Measurements from ENCODE around the gene FAM83E. TPM values are rescaled to one million over a fixed set of nuclear protein-coding genes. Genes with fewer than 3 reads are reported as not detected.
"Not testable (repeated sequence)": the region's sequence is repeated elsewhere in the genome, so short reads cannot be mapped to it uniquely, and the experiment has no call there.

Gene FAM83E
- polyA plus RNA-seq, 4 donors, result 76.6 to 104 (median 93.5) TPM

- Histone ChIP-seq H3K4me3 (ENCODE audit: low read depth in 1 of 3, low read length in 3 of 3) (peak overlapping the region in 2 of 3 donors; percentile 12 to 94), H3K27ac (ENCODE audit: low read depth in 1 of 3, low read length in 2 of 3) (peak overlapping the region; percentile 94 to 99 (median 96)), H3K36me3 (ENCODE audit: control insufficient read depth in 3 of 3, insufficient read depth in 2 of 3, low read depth in 1 of 3, low read length in 3 of 3) (peaks cover 0 to 11% (median 0%) of the 10 kb centered on the region in 3 donors), H3K4me1 (ENCODE audit: control insufficient read depth in 3 of 3, insufficient read depth in 2 of 3, low read depth in 1 of 3, low read length in 2 of 3) (peaks cover 12 to 70% (median 21%) of the 10 kb centered on the region in 3 donors), H3K27me3 (ENCODE audit: control insufficient read depth in 3 of 3, insufficient read depth in 3 of 3, low read length in 3 of 3) (peaks cover 0 to under 1% (median 0%) of the 10 kb centered on the region in 3 donors), H3K9me3 (ENCODE audit: control insufficient read depth in 2 of 2, insufficient read depth in 1 of 2, low read depth in 1 of 2, low read length in 1 of 2) (no peaks in the 10 kb centered on the region)
- 2 to 5% (median 4%) methylated on average over 31 to 37 of the region's 37 CpGs for WGBS, 3 donors
- peak; percentile 98 for DNase-seq
- FAIRE-seq, result no peak
Observed at GRCh38 chr19:48634424-48635262, 19.8 kb upstream of the FAM83E start.

- H3K27ac ChIP-seq (ENCODE audit: low read depth in 1 of 3, low read length in 2 of 3), result peak overlapping the region; percentile 77 to 86 (median 79)
- WGBS, 3 donors, result 17 to 44% (median 28%) methylated on average over 7 of the region's 7 CpGs
- no peaks in the 10 kb centered on the region for H3K27me3 ChIP-seq (ENCODE audit: control insufficient read depth in 3 of 3, insufficient read depth in 3 of 3, low read length in 3 of 3)
- FAIRE-seq, result no peak
- H3K9me3 ChIP-seq (ENCODE audit: control insufficient read depth in 2 of 2, insufficient read depth in 1 of 2, low read depth in 1 of 2, low read length in 1 of 2), result no peaks in the 10 kb centered on the region
- peak overlapping the region in 1 of 3 donors; percentile 19 for H3K4me3 ChIP-seq (ENCODE audit: low read depth in 1 of 3, low read length in 3 of 3)
- no peak for DNase-seq
- H3K36me3 ChIP-seq (ENCODE audit: control insufficient read depth in 3 of 3, insufficient read depth in 2 of 3, low read depth in 1 of 3, low read length in 3 of 3), result peaks cover 0 to 18% (median 0%) of the 10 kb centered on the region in 3 donors
- H3K4me1 ChIP-seq (ENCODE audit: control insufficient read depth in 3 of 3, insufficient read depth in 2 of 3, low read depth in 1 of 3, low read length in 2 of 3), result peaks cover 15 to 73% (median 21%) of the 10 kb centered on the region in 3 donors
Observed at GRCh38 chr19:48634036-48634342, 19.1 kb upstream of the FAM83E start.

- H3K36me3 ChIP-seq (ENCODE audit: control insufficient read depth in 3 of 3, insufficient read depth in 2 of 3, low read depth in 1 of 3, low read length in 3 of 3), result peaks cover 0 to 24% (median 0%) of the 10 kb centered on the region in 3 donors
- WGBS, 3 donors, result 26 to 62% (median 40%) methylated on average over 22 of the region's 22 CpGs
- H3K4me1 ChIP-seq (ENCODE audit: control insufficient read depth in 3 of 3, insufficient read depth in 2 of 3, low read depth in 1 of 3, low read length in 2 of 3), result peaks cover 11 to 67% (median 19%) of the 10 kb centered on the region in 3 donors
- DNase-seq (peak; percentile 91 to 99), FAIRE-seq (no peak)
- H3K4me3 ChIP-seq (ENCODE audit: low read depth in 1 of 3, low read length in 3 of 3), result no peak overlapping the region
- no peaks in the 10 kb centered on the region for H3K27me3 ChIP-seq (ENCODE audit: control insufficient read depth in 3 of 3, insufficient read depth in 3 of 3, low read length in 3 of 3)
- no peaks in the 10 kb centered on the region for H3K9me3 ChIP-seq (ENCODE audit: control insufficient read depth in 2 of 2, insufficient read depth in 1 of 2, low read depth in 1 of 2, low read length in 1 of 2)
- peak overlapping the region; percentile 77 to 86 (median 79) for H3K27ac ChIP-seq (ENCODE audit: low read depth in 1 of 3, low read length in 2 of 3)
Observed at GRCh38 chr19:48633148-48634035, 18.5 kb upstream of the FAM83E start.

- Histone ChIP-seq H3K4me3 (ENCODE audit: low read depth in 1 of 3, low read length in 3 of 3) (no peak overlapping the region), H3K27ac (ENCODE audit: low read depth in 1 of 3, low read length in 2 of 3) (peak overlapping the region; percentile 77 to 83 (median 79)), H3K27me3 (ENCODE audit: control insufficient read depth in 3 of 3, insufficient read depth in 3 of 3, low read length in 3 of 3) (no peaks in the 10 kb centered on the region), H3K9me3 (ENCODE audit: control insufficient read depth in 2 of 2, insufficient read depth in 1 of 2, low read depth in 1 of 2, low read length in 1 of 2) (no peaks in the 10 kb centered on the region), H3K4me1 (ENCODE audit: control insufficient read depth in 3 of 3, insufficient read depth in 2 of 3, low read depth in 1 of 3, low read length in 2 of 3) (peaks cover 12 to 70% (median 18%) of the 10 kb centered on the region in 3 donors), H3K36me3 (ENCODE audit: control insufficient read depth in 3 of 3, insufficient read depth in 2 of 3, low read depth in 1 of 3, low read length in 3 of 3) (peaks cover 0 to 30% (median 0%) of the 10 kb centered on the region in 3 donors)
- DNase-seq, result peak; percentile 31 to 67
- FAIRE-seq, result no peak
Observed at GRCh38 chr19:48632692-48633147, 17.8 kb upstream of the FAM83E start.

- H3K9me3 ChIP-seq (ENCODE audit: control insufficient read depth in 2 of 2, insufficient read depth in 1 of 2, low read depth in 1 of 2, low read length in 1 of 2); DNase-seq; FAIRE-seq; H3K4me3 ChIP-seq (ENCODE audit: low read depth in 1 of 3, low read length in 3 of 3); H3K27me3 ChIP-seq (ENCODE audit: control insufficient read depth in 3 of 3, insufficient read depth in 3 of 3, low read length in 3 of 3): not testable (repeated sequence)
- H3K27ac ChIP-seq (ENCODE audit: low read depth in 1 of 3, low read length in 2 of 3), result peak overlapping the region in 2 of 3 donors; percentile 79 to 83
- H3K4me1 ChIP-seq (ENCODE audit: control insufficient read depth in 3 of 3, insufficient read depth in 2 of 3, low read depth in 1 of 3, low read length in 2 of 3), result peaks cover 12 to 75% (median 18%) of the 10 kb centered on the region in 3 donors
- H3K36me3 ChIP-seq (ENCODE audit: control insufficient read depth in 3 of 3, insufficient read depth in 2 of 3, low read depth in 1 of 3, low read length in 3 of 3), result peaks cover 0 to 35% (median 0%) of the 10 kb centered on the region in 3 donors
- WGBS, 3 donors, result 77 to 87% (median 79%) methylated on average over 11 of the region's 11 CpGs
Observed at GRCh38 chr19:48632286-48632685, 17.4 kb upstream of the FAM83E start.

- peaks cover 0 to 40% (median 0%) of the 10 kb centered on the region in 3 donors for H3K36me3 ChIP-seq (ENCODE audit: control insufficient read depth in 3 of 3, insufficient read depth in 2 of 3, low read depth in 1 of 3, low read length in 3 of 3)
Observed at GRCh38 chr19:48631225-48631624, 16.3 kb upstream of the FAM83E start.

GRCh38 chr19:48630296-48631063 is 15.6 kb upstream of the FAM83E start:
- Histone ChIP-seq H3K27me3 (ENCODE audit: control insufficient read depth in 3 of 3, insufficient read depth in 3 of 3, low read length in 3 of 3) (no peaks in the 10 kb centered on the region), H3K36me3 (ENCODE audit: control insufficient read depth in 3 of 3, insufficient read depth in 2 of 3, low read depth in 1 of 3, low read length in 3 of 3) (peaks cover 0 to 47% (median 0%) of the 10 kb centered on the region in 3 donors), H3K27ac (ENCODE audit: low read depth in 1 of 3, low read length in 2 of 3) (peak overlapping the region; percentile 79 to 87 (median 85)), H3K9me3 (ENCODE audit: control insufficient read depth in 2 of 2, insufficient read depth in 1 of 2, low read depth in 1 of 2, low read length in 1 of 2) (no peaks in the 10 kb centered on the region), H3K4me1 (ENCODE audit: control insufficient read depth in 3 of 3, insufficient read depth in 2 of 3, low read depth in 1 of 3, low read length in 2 of 3) (peaks cover 12 to 80% (median 18%) of the 10 kb centered on the region in 3 donors), H3K4me3 (ENCODE audit: low read depth in 1 of 3, low read length in 3 of 3) (peak overlapping the region in 2 of 3 donors; percentile 12 to 29)
- FAIRE-seq (no peak), DNase-seq (peak; percentile 72 to 80)
- WGBS, 3 donors, result 7 to 31% (median 28%) methylated on average over 40 to 47 of the region's 47 CpGs

More at GRCh38 chr19:48631225-48631624, 16.3 kb upstream of the FAM83E start:
- FAIRE-seq (no peak), DNase-seq (peak in 1 of 2 donors; percentile 31)
- no peaks in the 10 kb centered on the region for H3K27me3 ChIP-seq (ENCODE audit: control insufficient read depth in 3 of 3, insufficient read depth in 3 of 3, low read length in 3 of 3)
- peaks cover 12 to 77% (median 18%) of the 10 kb centered on the region in 3 donors for H3K4me1 ChIP-seq (ENCODE audit: control insufficient read depth in 3 of 3, insufficient read depth in 2 of 3, low read depth in 1 of 3, low read length in 2 of 3)
- H3K4me3 ChIP-seq (ENCODE audit: low read depth in 1 of 3, low read length in 3 of 3), result no peak overlapping the region
- H3K9me3 ChIP-seq (ENCODE audit: control insufficient read depth in 2 of 2, insufficient read depth in 1 of 2, low read depth in 1 of 2, low read length in 1 of 2), result no peaks in the 10 kb centered on the region
- peak overlapping the region; percentile 79 to 87 (median 85) for H3K27ac ChIP-seq (ENCODE audit: low read depth in 1 of 3, low read length in 2 of 3)
- WGBS, 3 donors, result 60 to 65% (median 63%) methylated on average over 3 of the region's 3 CpGs

Measured in small intestine (tissue), 7 donors.